Tibial nerve (tissue), 4 donors: ENCODE data around the gene CCS. TPM values are rescaled to one million over a fixed set of nuclear protein-coding genes. Genes with fewer than 3 reads are reported as not detected.

Experiments
- DNase-seq, 2 donors: peaks; one replicate each; pipeline ENCODE4 v3.0.0-alpha.2; 2019; ENCODE audit warnings: low spot score in 2 of 2
- H3K27ac ChIP-seq, 4 donors: fragments of 200-600 bp; sonication (generic) in 3 of 4; one replicate each; pipeline ENCODE4 v1.5.1; 2017 to 2019; ENCODE audit warnings: mild to moderate bottlenecking in 1 of 4
- H3K27me3 ChIP-seq, 2 donors: fragments of 200-600 bp; sonication (generic) in 1 of 2; one replicate each; pipeline versions ENCODE4 v1.5.1 to v1.6.0; 2017 to 2019
- H3K36me3 ChIP-seq, 3 donors: fragments of 200-600 bp; sonication (generic); one replicate each; pipeline ENCODE4 v1.5.1; 2018 to 2019
- H3K4me1 ChIP-seq, 4 donors: fragments of 200-600 bp; sonication (generic) in 3 of 4; one replicate each; pipeline ENCODE4 v1.5.1; 2017 to 2019
- H3K4me3 ChIP-seq, 4 donors: fragments of 200-600 bp; sonication (generic) in 3 of 4; one replicate each; pipeline ENCODE4 v1.5.1; 2017 to 2019; ENCODE audit warnings: mild to moderate bottlenecking in 1 of 4, moderate library complexity in 1 of 4
- H3K9me3 ChIP-seq, 4 donors: fragments of 200-600 bp; sonication (generic) in 3 of 4; one replicate each; pipeline ENCODE4 v1.5.1; 2017 to 2019
- CTCF ChIP-seq, 5 experiments: fragments of 200-600 bp in 3 of 5; fragments of 450-650 bp in 2 of 5; sonication (generic) in 3 of 5; IDR thresholded peaks; one replicate each; pipeline ENCODE4 v1.5.1; 2016 to 2019; ENCODE audit warnings: antibody characterized with exemption in 5 of 5, mild to moderate bottlenecking in 3 of 5, moderate library complexity in 2 of 5
- EP300 ChIP-seq, 2 donors: sonication (generic); formaldehyde crosslinking; IDR thresholded peaks; one replicate each; pipeline ENCODE4 v1.6.1; 2017; ENCODE audit warnings: antibody characterized with exemption in 2 of 2, mild to moderate bottlenecking in 1 of 2
- POLR2A ChIP-seq, 2 donors: fragments of 450-650 bp; IDR thresholded peaks; one replicate each; pipeline ENCODE4 v1.6.1; 2017; ENCODE audit warnings: antibody characterized with exemption in 2 of 2, mild to moderate bottlenecking in 2 of 2, moderate library complexity in 2 of 2
- WGBS, 2 donors: methylation state at CpG; one replicate each; pipeline ENCODE4 v1.1.5; 2018; 5-methylcytosine and 5-hydroxymethylcytosine counted together
- total RNA-seq, 4 donors: library from RNA; depleted of rRNA; stranded (reverse); fragments of >200 nt; gene quantifications; one replicate each; pipeline ENCODE4 v1.1.0, GENCODE V29; 2016

Gene CCS
- total RNA-seq, 4 donors from 2014 or later: 33.4 to 54.0 (median 48.6) TPM

DNA sequence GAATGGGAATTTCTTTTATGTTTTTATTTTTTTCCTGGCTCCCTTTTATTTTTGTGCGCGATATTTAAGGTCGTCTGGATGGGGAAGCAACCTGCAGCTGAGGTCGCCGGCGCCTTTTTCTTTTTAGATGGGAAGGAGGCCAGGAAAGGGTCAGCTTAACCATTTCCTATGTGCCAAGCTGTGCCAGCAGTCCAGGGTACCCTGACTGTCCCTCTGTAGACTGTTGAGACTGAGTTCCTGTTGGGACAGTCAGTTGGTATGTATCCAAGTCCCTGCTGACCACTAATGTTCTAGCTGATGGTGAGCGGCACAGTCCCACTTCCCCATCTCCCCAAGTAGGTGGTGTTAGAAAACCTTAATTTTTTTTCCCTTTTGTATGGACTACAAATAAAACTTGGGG lies 33.9 kb downstream of the CCS start:
- no peak for TF ChIP-seq CTCF (IDR thresholded peaks at IDR 0.05)
- no peak for TF ChIP-seq POLR2A (IDR thresholded peaks at IDR 0.05)
- TF ChIP-seq EP300 (IDR thresholded peaks at IDR 0.05): no peak
- no peak for DNase-seq
- Histone ChIP-seq H3K27me3 (no peaks in the 10 kb centered on the region), H3K4me1 (peaks cover 0 to 38% (median 13%) of the 10 kb centered on the region in 4 donors), H3K4me3 (no peak overlapping the region), H3K27ac (no peak overlapping the region), H3K9me3 (no peaks in the 10 kb centered on the region), H3K36me3 (peaks cover 0 to 82% (median 33%) of the 10 kb centered on the region in 3 donors)
- WGBS, 2 donors: 82 to 90% methylated on average over 7 of the region's 7 CpGs

DNA sequence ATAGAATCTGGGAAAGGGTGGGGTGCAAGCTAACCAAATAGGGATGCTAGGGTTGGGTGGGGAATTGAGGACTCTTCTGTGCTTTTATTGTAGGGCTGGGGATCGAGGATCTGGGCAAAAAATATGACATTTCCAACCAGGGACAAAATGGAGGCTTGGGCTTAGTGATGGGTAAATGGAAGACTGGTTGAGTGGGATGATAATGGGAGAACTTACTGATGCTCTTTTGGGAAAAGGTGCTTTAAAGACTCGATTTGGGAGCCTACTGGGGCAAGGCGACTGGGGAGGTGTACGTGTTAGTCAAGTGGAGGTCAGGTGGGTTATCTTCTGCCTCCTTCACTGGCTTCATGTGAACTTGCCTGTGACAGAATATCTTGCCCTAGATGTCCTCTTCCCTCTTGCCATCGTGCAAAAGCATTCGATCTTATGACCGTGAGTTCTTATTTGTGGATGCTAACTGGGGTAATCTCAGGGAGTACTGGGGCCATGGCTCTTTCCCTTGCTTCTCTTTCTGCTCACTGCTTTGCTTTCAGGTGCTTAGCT lies 35.1 kb downstream of the CCS start:
- no peak for TF ChIP-seq POLR2A (IDR thresholded peaks at IDR 0.05)
- peaks cover 0 to 77% (median 33%) of the 10 kb centered on the region in 3 donors for H3K36me3 ChIP-seq
- WGBS, 2 donors: 87 to 91% methylated on average over 7 of the region's 7 CpGs
- H3K4me1 ChIP-seq: peaks cover 0 to 30% (median 6%) of the 10 kb centered on the region in 4 donors
- H3K9me3 ChIP-seq: no peaks in the 10 kb centered on the region
- DNase-seq: no peak
- H3K27ac ChIP-seq: no peak overlapping the region
- no peak overlapping the region for H3K4me3 ChIP-seq
- H3K27me3 ChIP-seq: no peaks in the 10 kb centered on the region

DNA sequence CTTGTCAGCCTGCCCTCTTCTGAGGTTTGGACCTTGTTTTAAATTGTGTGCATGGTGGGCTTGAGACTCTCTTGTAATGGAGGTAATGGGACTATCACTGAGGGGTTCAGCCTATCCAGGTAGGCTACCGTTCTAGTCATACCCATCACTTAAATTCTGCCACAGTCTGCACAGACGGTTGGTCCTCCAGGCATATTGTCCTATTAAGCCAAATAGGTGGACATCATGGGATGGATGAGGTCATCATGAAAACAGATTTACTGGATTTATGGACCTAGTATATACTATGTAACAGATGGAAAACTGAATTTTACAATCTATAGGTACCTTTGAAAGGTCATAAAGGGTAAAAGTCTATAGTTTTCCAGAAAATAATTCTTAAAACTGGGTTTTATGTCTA lies 36.4 kb downstream of the CCS start:
- Histone ChIP-seq H3K9me3 (no peaks in the 10 kb centered on the region), H3K4me3 (no peak overlapping the region), H3K27ac (no peak overlapping the region), H3K27me3 (no peaks in the 10 kb centered on the region), H3K4me1 (peaks cover 0 to 18% (median 0%) of the 10 kb centered on the region in 4 donors), H3K36me3 (peaks cover 0 to 71% (median 32%) of the 10 kb centered on the region in 3 donors)
- DNase-seq: no peak
- no peak for TF ChIP-seq POLR2A (IDR thresholded peaks at IDR 0.05)
- TF ChIP-seq EP300 (IDR thresholded peaks at IDR 0.05): no peak
- no peak for TF ChIP-seq CTCF (IDR thresholded peaks at IDR 0.05)
- WGBS, 2 donors: 81 to 88% methylated on average over 2 of the region's 2 CpGs

DNA sequence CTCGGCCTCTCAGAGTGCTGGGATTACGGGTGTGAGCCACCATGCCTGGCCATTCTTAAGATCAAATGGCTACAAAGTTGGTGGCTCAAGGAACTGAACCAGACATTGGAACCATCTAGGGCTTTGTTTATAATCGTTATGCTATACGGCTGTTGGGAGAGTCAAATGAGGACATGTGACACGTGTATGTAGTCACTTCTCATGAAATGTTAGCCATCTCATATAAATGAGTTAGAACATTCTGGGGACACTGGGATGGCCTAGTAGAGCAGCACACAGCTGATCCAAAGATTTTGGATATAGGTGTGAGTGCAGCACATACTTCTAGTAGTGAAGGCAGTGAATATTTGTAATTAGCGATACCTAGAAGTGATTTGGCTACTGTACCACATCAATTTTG lies 38.9 kb downstream of the CCS start:
- Histone ChIP-seq H3K4me3 (no peak overlapping the region), H3K27ac (no peak overlapping the region), H3K4me1 (peaks cover 0 to 11% (median 0%) of the 10 kb centered on the region in 4 donors), H3K9me3 (no peaks in the 10 kb centered on the region), H3K36me3 (peaks cover 0 to 46% (median 9%) of the 10 kb centered on the region in 3 donors), H3K27me3 (no peaks in the 10 kb centered on the region)
- no peak for DNase-seq
- no peak for TF ChIP-seq POLR2A (IDR thresholded peaks at IDR 0.05)
- 91 to 92% methylated on average over 6 of the region's 6 CpGs for WGBS, 2 donors

- H3K4me1 ChIP-seq: peaks cover 0 to 21% (median 7%) of the 10 kb centered on the region in 4 donors
- H3K27ac ChIP-seq: no peak overlapping the region
These were observed 40.0 kb downstream of the CCS start for GRCh38 chr11:66632952-66633351.

More at GRCh38 chr11:66632952-66633351, 40.0 kb downstream of the CCS start:
- Histone ChIP-seq H3K36me3 (peaks cover 0 to 35% (median under 1%) of the 10 kb centered on the region in 3 donors), H3K4me3 (no peak overlapping the region), H3K27me3 (no peaks in the 10 kb centered on the region), H3K9me3 (no peaks in the 10 kb centered on the region)
- 69 to 70% methylated on average over 2 of the region's 2 CpGs for WGBS, 2 donors
- TF ChIP-seq POLR2A (IDR thresholded peaks at IDR 0.05): no peak
- no peak for TF ChIP-seq EP300 (IDR thresholded peaks at IDR 0.05)
- TF ChIP-seq CTCF (IDR thresholded peaks at IDR 0.05): no peak
- DNase-seq: no peak
